Gastrocnemius medialis (tissue), 4 donors: Measurements from ENCODE around the gene TM9SF1. TPM values are rescaled to one million over a fixed set of nuclear protein-coding genes. Genes with fewer than 3 reads are reported as not detected.

Experiments used
- ATAC-seq, 2 donors: fragments of 150-250 bp; one replicate each; pipeline ENCODE4 v1.9.1; 2016
- DNase-seq, 2 donors: peaks; one replicate each; pipeline ENCODE4 v3.0.0-alpha.2; 2019
- H3K27ac ChIP-seq, 4 donors: fragments of 200-600 bp; sonication (generic); 1 replicate in 1 of 4; 2 replicates in 3 of 4; pipeline ENCODE4 v1.5.1; 2016 to 2018; ENCODE audit warnings: mild to moderate bottlenecking in 2 of 4, moderate library complexity in 1 of 4
- H3K27me3 ChIP-seq, 3 donors: fragments of 200-600 bp; sonication (generic) in 2 of 3; 1 replicate in 1 of 3; 2 replicates in 2 of 3; pipeline versions ENCODE4 v1.5.1 to v1.6.0; 2016 to 2019; ENCODE audit warnings: mild to moderate bottlenecking in 1 of 3, moderate library complexity in 1 of 3
- H3K36me3 ChIP-seq, 2 donors: fragments of 200-600 bp; sonication (generic) in 1 of 2; one replicate each; pipeline ENCODE4 v1.5.1; 2017 to 2018
- H3K4me1 ChIP-seq, 2 donors: fragments of 200-600 bp; sonication (generic) in 1 of 2; one replicate each; pipeline ENCODE4 v1.5.1; 2016 to 2017; ENCODE audit warnings: mild to moderate bottlenecking in 2 of 2
- H3K4me3 ChIP-seq, 4 donors: fragments of 200-600 bp; sonication (generic) in 3 of 4; 1 replicate in 1 of 4; 2 replicates in 3 of 4; pipeline ENCODE4 v1.5.1; 2016 to 2019; ENCODE audit warnings: mild to moderate bottlenecking in 2 of 4
- H3K9me3 ChIP-seq, 3 donors: fragments of 200-600 bp; sonication (generic) in 2 of 3; 1 replicate in 1 of 3; 2 replicates in 2 of 3; pipeline ENCODE4 v1.5.1; 2016 to 2019
- POLR2A ChIP-seq, 2 donors: fragments of 450-650 bp; IDR thresholded peaks; one replicate each; pipeline ENCODE4 v1.6.1; 2017; ENCODE audit warnings: antibody characterized with exemption in 2 of 2, mild to moderate bottlenecking in 2 of 2, moderate library complexity in 2 of 2
- in situ Hi-C, 4 donors: fragments of 200-750 bp; cut with MboI; loops; one replicate each; pipeline versions ENCODE4 v1.15.0 to v1.8.0; 2017; ENCODE audit warnings: low sequenced_read_pairs in 4 of 4
- intact Hi-C: fragments of 100-400 bp; cut with DNase I; formaldehyde crosslinking; loops from one replicate; pipeline ENCODE4 v1.15.1; 2023; ENCODE audit warnings: low total_unique reads
- total RNA-seq, 4 donors: library from RNA; depleted of rRNA; stranded (reverse); fragments of >200 nt; gene quantifications; one replicate each; pipeline versions ENCODE4 v1.1.0 to v1.2.3, GENCODE V29; 2016
- TF ChIP-seq, protein P1 (sequence below), 5 experiments: fragments of 450-650 bp in 3 of 5; fragments of 200-600 bp in 2 of 5; sonication (generic) in 2 of 5; IDR thresholded peaks in 4 of 5; conservative IDR thresholded peaks in 1 of 5; 1 replicate in 4 of 5; 2 replicates in 1 of 5; pipeline ENCODE4 v1.5.1; 2016 to 2019; ENCODE audit warnings: antibody characterized with exemption in 5 of 5, mild to moderate bottlenecking in 3 of 5, moderate library complexity in 3 of 5

TM9SF1 gene
- total RNA-seq, 4 donors from 2014 or later = 31.4 to 46.4 (median 36.7) TPM

DNA sequence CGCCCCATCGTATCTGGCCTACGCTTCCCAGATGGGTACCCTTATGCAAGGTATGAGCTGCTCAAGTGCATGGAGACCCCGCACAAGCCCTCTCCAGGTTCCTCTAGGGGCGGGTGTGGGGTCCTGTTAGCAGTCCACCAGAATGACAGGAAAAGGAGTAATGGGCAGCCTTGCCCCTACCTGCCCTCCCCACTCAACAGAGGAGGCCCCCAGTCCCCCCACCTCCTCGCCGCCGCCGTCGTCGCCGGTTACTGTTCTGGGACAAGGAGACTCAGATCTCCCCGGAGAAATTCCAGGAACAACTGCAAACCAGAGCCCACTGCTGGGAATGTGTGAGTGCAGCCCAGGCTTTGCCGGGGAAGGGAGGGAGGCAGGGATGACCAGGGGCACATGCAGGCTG lies 17.4 kb downstream of the TM9SF1 start:
- in situ Hi-C loops (no loop called here), intact Hi-C loops (no loop called here)
- DNase-seq = no peak
- TF ChIP-seq, protein P1, sequence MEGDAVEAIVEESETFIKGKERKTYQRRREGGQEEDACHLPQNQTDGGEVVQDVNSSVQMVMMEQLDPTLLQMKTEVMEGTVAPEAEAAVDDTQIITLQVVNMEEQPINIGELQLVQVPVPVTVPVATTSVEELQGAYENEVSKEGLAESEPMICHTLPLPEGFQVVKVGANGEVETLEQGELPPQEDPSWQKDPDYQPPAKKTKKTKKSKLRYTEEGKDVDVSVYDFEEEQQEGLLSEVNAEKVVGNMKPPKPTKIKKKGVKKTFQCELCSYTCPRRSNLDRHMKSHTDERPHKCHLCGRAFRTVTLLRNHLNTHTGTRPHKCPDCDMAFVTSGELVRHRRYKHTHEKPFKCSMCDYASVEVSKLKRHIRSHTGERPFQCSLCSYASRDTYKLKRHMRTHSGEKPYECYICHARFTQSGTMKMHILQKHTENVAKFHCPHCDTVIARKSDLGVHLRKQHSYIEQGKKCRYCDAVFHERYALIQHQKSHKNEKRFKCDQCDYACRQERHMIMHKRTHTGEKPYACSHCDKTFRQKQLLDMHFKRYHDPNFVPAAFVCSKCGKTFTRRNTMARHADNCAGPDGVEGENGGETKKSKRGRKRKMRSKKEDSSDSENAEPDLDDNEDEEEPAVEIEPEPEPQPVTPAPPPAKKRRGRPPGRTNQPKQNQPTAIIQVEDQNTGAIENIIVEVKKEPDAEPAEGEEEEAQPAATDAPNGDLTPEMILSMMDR (IDR thresholded peaks at IDR 0.05 in 4 of 5, conservative IDR thresholded peaks at IDR 0.05 in 1 of 5) = no peak
- TF ChIP-seq POLR2A (IDR thresholded peaks at IDR 0.05) = no peak
- no peak overlapping the region for H3K27ac ChIP-seq
- peaks cover 9 to 13% of the 10 kb centered on the region in 2 donors for H3K4me1 ChIP-seq
- H3K9me3 ChIP-seq = no peaks in the 10 kb centered on the region
- no peaks in the 10 kb centered on the region for H3K27me3 ChIP-seq
- no peak overlapping the region for H3K4me3 ChIP-seq
- no peak for ATAC-seq
- H3K36me3 ChIP-seq = peaks cover 0 to 43% of the 10 kb centered on the region in 2 donors

DNA sequence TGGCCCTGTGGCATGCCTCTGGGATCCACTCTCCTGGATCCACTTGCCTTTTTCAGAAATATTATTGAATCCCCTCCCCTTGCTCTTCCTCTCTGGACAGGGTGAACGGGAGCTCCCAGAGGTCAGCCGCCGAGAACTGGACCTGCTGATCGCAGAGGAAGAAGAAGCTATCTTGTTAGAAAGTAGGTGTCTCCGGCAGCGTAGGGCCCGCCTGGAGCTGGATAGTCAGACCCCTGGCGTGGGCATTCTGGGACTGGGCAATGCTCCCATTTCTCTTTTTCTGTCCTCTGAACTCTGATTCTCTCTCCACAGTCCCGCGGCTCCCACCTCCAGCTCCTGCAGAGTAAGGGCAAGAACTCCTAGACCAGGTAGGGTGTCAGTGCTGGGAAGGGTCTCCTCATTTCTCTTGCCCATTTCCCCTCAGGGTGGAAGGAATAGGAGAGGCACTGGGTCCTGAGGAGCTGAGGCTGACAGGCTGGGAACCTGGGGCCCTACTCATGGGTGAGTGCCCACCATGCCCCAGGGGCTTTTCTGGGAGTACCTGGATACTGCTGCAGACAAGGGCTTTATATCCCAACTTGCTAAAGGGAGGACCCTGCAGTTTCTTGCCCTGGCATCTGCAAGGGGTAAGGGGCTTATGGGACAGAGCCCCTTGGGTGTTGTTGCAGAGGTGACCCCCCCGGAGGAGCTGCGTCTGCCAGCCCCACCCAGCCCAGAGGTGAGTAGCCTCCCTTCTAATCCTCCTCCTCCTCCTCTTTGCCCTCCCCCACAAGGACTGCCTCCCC lies 18.0 kb downstream of the TM9SF1 start:
- ATAC-seq = no peak
- intact Hi-C loops (no loop called here), in situ Hi-C loops (no loop called here)
- H3K27ac ChIP-seq = no peak overlapping the region
- no peak overlapping the region for H3K4me3 ChIP-seq
- H3K36me3 ChIP-seq = peaks cover 0 to 37% of the 10 kb centered on the region in 2 donors
- H3K9me3 ChIP-seq = no peaks in the 10 kb centered on the region
- no peak for DNase-seq
- peaks cover 0 to 5% (median 0%) of the 10 kb centered on the region in 3 donors for H3K27me3 ChIP-seq
- TF ChIP-seq POLR2A (IDR thresholded peaks at IDR 0.05) = no peak
- TF ChIP-seq, protein P1 (IDR thresholded peaks at IDR 0.05 in 4 of 5, conservative IDR thresholded peaks at IDR 0.05 in 1 of 5) = no peak
- peaks cover 9 to 13% of the 10 kb centered on the region in 2 donors for H3K4me1 ChIP-seq

DNA sequence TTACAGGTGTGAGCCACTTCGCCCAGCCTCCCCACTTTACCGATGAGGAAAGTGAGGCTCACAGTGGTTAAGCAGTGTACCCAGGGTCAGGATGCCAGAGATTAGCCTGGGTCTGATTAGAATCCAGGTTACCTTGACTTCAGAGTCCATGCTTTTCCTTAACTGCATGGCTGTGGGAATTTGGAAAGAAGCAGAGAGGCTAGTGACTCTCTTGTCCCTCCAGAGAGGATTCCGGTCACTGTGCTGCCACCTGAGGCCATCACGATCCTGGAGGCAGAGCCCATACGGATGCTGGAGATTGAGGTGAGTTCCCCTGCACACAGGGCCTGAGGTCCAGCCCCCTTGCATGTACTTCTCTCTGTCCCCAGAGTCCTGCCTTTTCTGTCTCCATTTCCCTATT lies 18.6 kb downstream of the TM9SF1 start:
- peaks cover 10 to 19% of the 10 kb centered on the region in 2 donors for H3K4me1 ChIP-seq
- no peak overlapping the region for H3K4me3 ChIP-seq
- H3K9me3 ChIP-seq = no peaks in the 10 kb centered on the region
- no peak for TF ChIP-seq POLR2A (IDR thresholded peaks at IDR 0.05)
- TF ChIP-seq, protein P1 (IDR thresholded peaks at IDR 0.05 in 4 of 5, conservative IDR thresholded peaks at IDR 0.05 in 1 of 5) = no peak
- in situ Hi-C loops (no loop called here), intact Hi-C loops (no loop called here)
- no peak for ATAC-seq
- no peak for DNase-seq
- H3K36me3 ChIP-seq = peaks cover 0 to 30% of the 10 kb centered on the region in 2 donors
- peaks cover under 1 to 11% (median 6%) of the 10 kb centered on the region in 3 donors for H3K27me3 ChIP-seq
- H3K27ac ChIP-seq = no peak overlapping the region

DNA sequence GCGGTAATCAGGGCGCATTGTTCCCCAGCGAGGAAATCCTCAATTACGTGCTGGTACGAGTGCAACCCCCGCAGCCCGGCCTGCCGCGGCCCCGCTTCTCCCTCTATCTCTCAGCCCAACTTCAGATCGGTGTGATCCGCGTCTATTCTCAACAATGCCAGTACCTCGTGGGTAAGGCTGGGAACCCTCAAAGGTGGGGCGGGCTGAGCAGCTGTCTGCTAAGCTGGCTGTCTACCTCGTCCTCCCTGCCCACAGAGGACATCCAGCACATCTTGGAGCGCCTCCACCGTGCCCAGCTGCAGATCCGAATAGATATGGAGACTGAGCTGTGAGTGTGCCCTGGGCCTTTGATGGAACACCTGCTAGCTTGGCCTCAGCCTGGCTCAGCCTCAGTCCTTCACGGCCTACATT lies 22.4 kb downstream of the TM9SF1 start:
- DNase-seq (no peak), ATAC-seq (peak in 1 of 2 donors; percentile 36)
- no peak overlapping the region for H3K27ac ChIP-seq
- no peaks in the 10 kb centered on the region for H3K9me3 ChIP-seq
- in situ Hi-C loops (no loop called here), intact Hi-C loops (no loop called here)
- TF ChIP-seq, protein P1 (IDR thresholded peaks at IDR 0.05 in 4 of 5, conservative IDR thresholded peaks at IDR 0.05 in 1 of 5) = no peak
- TF ChIP-seq POLR2A (IDR thresholded peaks at IDR 0.05) = no peak
- H3K4me1 ChIP-seq = peaks cover 4 to 5% of the 10 kb centered on the region in 2 donors
- H3K27me3 ChIP-seq = peaks cover 9 to 21% (median 15%) of the 10 kb centered on the region in 3 donors
- H3K4me3 ChIP-seq = no peak overlapping the region
- peaks cover 0 to 2% of the 10 kb centered on the region in 2 donors for H3K36me3 ChIP-seq
